Small intestine (tissue), 16 donors: ENCODE measurements around the gene RFTN2. TPM values are rescaled to one million over a fixed set of nuclear protein-coding genes. Genes with fewer than 3 reads are reported as not detected.
"Not testable (repeated sequence)": the region's sequence is repeated elsewhere in the genome, so short reads cannot be mapped to it uniquely, and the experiment has no call there.

ENCODE experiments used
- DNase-seq, 2 donors: peaks; one replicate each; pipeline versions ENCODE4 v3.0.0 to v3.0.0-alpha.2; 2013
- FAIRE-seq: peaks from 2 replicates; lab custom pipeline; 2012; peaks lifted over from hg19 to GRCh38; lab: Jason Lieb, UNC
- H3K27ac ChIP-seq, 3 donors: one replicate each; pipeline ENCODE4 v1.5.1; 2013; ENCODE audit warnings: low read length in 2 of 3, mild to moderate bottlenecking in 2 of 3, control low read depth in 1 of 3, inconsistent platforms in 1 of 3, low read depth in 1 of 3, moderate library complexity in 1 of 3
- H3K27me3 ChIP-seq, 3 donors: one replicate each; pipeline ENCODE4 v1.6.1; 2013; ENCODE audit warnings: low read length in 3 of 3, inconsistent platforms in 1 of 3; ENCODE audit not compliant: control insufficient read depth in 3 of 3, insufficient read depth in 3 of 3
- H3K36me3 ChIP-seq, 3 donors: one replicate each; pipeline ENCODE4 v1.6.1; 2013; ENCODE audit warnings: low read length in 3 of 3, inconsistent platforms in 1 of 3, low read depth in 1 of 3, mild to moderate bottlenecking in 1 of 3, moderate library complexity in 1 of 3; ENCODE audit not compliant: control insufficient read depth in 3 of 3, insufficient read depth in 2 of 3
- H3K4me1 ChIP-seq, 3 donors: one replicate each; pipeline ENCODE4 v1.6.1; 2013; ENCODE audit warnings: low read length in 2 of 3, inconsistent platforms in 1 of 3, low read depth in 1 of 3, mild to moderate bottlenecking in 1 of 3, moderate library complexity in 1 of 3; ENCODE audit not compliant: control insufficient read depth in 3 of 3, insufficient read depth in 2 of 3
- H3K4me3 ChIP-seq, 3 donors: one replicate each; pipeline ENCODE4 v1.5.1; 2013; ENCODE audit warnings: low read length in 3 of 3, control low read depth in 1 of 3, inconsistent platforms in 1 of 3, low read depth in 1 of 3, mild to moderate bottlenecking in 1 of 3, moderate library complexity in 1 of 3
- H3K9me3 ChIP-seq, 2 donors: one replicate each; pipeline ENCODE4 v1.6.1; 2013; ENCODE audit warnings: low read depth in 1 of 2, low read length in 1 of 2; ENCODE audit not compliant: control insufficient read depth in 2 of 2, insufficient read depth in 1 of 2
- WGBS, 3 donors: extraction: QIAGEN DNeasy Blood & Tissue Kit; methylation state at CpG; one replicate each; pipeline ENCODE4 v1.1.7; 2013; 5-methylcytosine and 5-hydroxymethylcytosine counted together
- long read RNA-seq, 10 donors: transcript quantifications; one replicate each; lab custom pipeline, GENCODE V29; 2026
- polyA plus RNA-seq, 4 donors: library from polyadenylated mRNA; stranded (reverse) in 3 of 4; unstranded in 1 of 4; fragments of 200-250 nt in 3 of 4; fragments of 120-200 nt in 1 of 4; gene quantifications; one replicate each; pipeline versions ENCODE4 v1.2.1 to v1.2.3, GENCODE V29; 2013
- donor health status: healthy with polysubstance abuse.
- donor health status: control.
- donor health status: control.
- donor health status: Bipolar disorder and iron deficiency.
- donor health status: healthy.

RFTN2 gene, protein sequence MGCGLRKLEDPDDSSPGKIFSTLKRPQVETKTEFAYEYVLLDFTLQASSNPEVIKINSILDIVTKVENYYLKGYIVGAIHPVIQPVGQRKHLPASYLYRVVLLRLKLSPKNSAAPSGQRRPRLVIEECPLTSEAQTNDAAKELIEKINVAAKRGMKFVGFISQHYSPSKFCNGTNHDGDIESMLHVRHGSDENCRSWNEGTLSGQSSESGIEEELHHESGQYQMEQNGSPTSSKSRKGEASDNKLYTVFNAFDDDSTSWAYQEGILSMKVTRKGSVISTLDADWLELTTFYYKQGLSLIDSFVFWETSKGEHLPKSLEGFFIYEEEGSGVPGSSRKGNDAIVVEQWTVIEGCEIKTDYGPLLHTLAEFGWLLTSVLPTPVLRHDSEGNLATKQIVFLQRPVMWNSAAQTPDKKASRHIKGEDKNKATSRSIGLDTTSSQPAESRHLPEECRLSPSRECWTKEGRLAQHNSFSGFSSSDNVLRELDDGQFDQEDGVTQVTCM
- 1 to 10 TPM in 3 of 4 donors, not detected in 1; 1.1 to 2.7 (median 1.5) TPM for polyA plus RNA-seq
- long read RNA-seq, donor 1: 0 reads
- long read RNA-seq, donor 2: 0 reads
- long read RNA-seq, donor 3, full-length matches to known transcripts: 2 of 2 reads
- long read RNA-seq, donor 3, partial matches to known transcripts: 0 of 2 reads
- long read RNA-seq, donor 3, other reads (novel, unspliced or antisense): 0 of 2 reads
- long read RNA-seq, donor 4: 0 reads
- long read RNA-seq, donor 5: 0 reads
- long read RNA-seq, donor 6, full-length matches to known transcripts: 1 of 1 reads
- long read RNA-seq, donor 6, partial matches to known transcripts: 0 of 1 reads
- long read RNA-seq, donor 6, other reads (novel, unspliced or antisense): 0 of 1 reads
- long read RNA-seq, donor 7: 0 reads
- long read RNA-seq, donor 8: 0 reads
- long read RNA-seq, donor 9: 0 reads
- long read RNA-seq, donor 10, full-length matches to known transcripts: 1 of 1 reads
- long read RNA-seq, donor 10, partial matches to known transcripts: 0 of 1 reads
- long read RNA-seq, donor 10, other reads (novel, unspliced or antisense): 0 of 1 reads

- no peak for FAIRE-seq
Observed at GRCh38 chr2:197675246-197675645, at the start of gene RFTN2. Gene RFTN2, minus strand, starts transcription at chr2:197675587. Its CDS starts 129 bp downstream, at chr2:197675458.

GRCh38 chr2:197717863-197718262 is 42.5 kb upstream of the RFTN2 start:
- WGBS, 3 donors: 91 to 94% (median 94%) methylated on average over 2 of the region's 2 CpGs
- peak; percentile 19 for FAIRE-seq
- no peaks in the 10 kb centered on the region for H3K27me3 ChIP-seq
- no peak for DNase-seq
- H3K27ac ChIP-seq: no peak overlapping the region
- H3K4me1 ChIP-seq: no peaks in the 10 kb centered on the region
- H3K9me3 ChIP-seq: no peaks in the 10 kb centered on the region
- no peak overlapping the region for H3K4me3 ChIP-seq
- peaks cover 0 to 2% (median 0%) of the 10 kb centered on the region in 3 donors for H3K36me3 ChIP-seq

More at GRCh38 chr2:197675246-197675645, at the start of gene RFTN2:
- peak within 1 kb of the TSS in 2 of 3 donors; percentile 59 to 70 for H3K27ac ChIP-seq
- H3K4me1 ChIP-seq: no peaks in the 10 kb centered on the region
- peak in 1 of 2 donors; percentile 2 for DNase-seq
- H3K4me3 ChIP-seq: peak within 1 kb of the TSS in 1 of 3 donors; percentile 37
- H3K27me3 ChIP-seq: peaks cover 0 to 3% (median 0%) of the 10 kb centered on the region in 3 donors
- no peaks in the 10 kb centered on the region for H3K9me3 ChIP-seq
- WGBS, 3 donors: 47 to 91% (median 71%) methylated on average over 3 of the region's 3 CpGs
- no peaks in the 10 kb centered on the region for H3K36me3 ChIP-seq

DNA sequence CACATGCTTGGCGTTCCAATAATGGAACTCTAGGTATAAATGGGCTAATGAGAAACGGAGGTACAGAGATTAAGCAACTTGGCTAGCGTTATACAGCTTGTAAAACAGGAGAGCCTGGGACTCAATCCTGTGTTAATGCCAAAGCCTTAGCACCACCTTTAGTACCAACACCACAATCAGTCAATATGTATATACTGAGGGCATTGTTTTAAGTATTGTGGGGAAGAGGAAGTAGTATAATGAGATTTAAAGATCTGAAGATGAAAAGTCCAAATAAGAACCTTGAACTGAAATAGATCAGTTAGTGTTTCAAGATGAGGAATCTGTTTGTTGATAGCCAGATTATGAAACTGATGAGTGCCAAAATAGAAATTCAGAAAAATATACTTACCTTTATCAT is 37.9 kb upstream of the RFTN2 start:
- H3K4me1 ChIP-seq: peaks cover 0 to 7% (median 7%) of the 10 kb centered on the region in 3 donors
- H3K27ac ChIP-seq: no peak overlapping the region
- no peak overlapping the region for H3K4me3 ChIP-seq
- H3K9me3 ChIP-seq: no peaks in the 10 kb centered on the region
- peaks cover 0 to 1% (median 0%) of the 10 kb centered on the region in 3 donors for H3K36me3 ChIP-seq
- no peak for DNase-seq
- no peaks in the 10 kb centered on the region for H3K27me3 ChIP-seq
- 78 to 89% (median 83%) methylated on average over 3 of the region's 3 CpGs for WGBS, 3 donors
- FAIRE-seq: no peak

GRCh38 chr2:197711578-197711977 is 36.2 kb upstream of the RFTN2 start:
- Histone ChIP-seq H3K4me1 (peaks cover 0 to 19% (median 10%) of the 10 kb centered on the region in 3 donors), H3K36me3 (no peaks in the 10 kb centered on the region), H3K27me3 (no peaks in the 10 kb centered on the region), H3K4me3 (no peak overlapping the region), H3K27ac (no peak overlapping the region), H3K9me3 (no peaks in the 10 kb centered on the region)
- FAIRE-seq (no peak), DNase-seq (no peak)

DNA sequence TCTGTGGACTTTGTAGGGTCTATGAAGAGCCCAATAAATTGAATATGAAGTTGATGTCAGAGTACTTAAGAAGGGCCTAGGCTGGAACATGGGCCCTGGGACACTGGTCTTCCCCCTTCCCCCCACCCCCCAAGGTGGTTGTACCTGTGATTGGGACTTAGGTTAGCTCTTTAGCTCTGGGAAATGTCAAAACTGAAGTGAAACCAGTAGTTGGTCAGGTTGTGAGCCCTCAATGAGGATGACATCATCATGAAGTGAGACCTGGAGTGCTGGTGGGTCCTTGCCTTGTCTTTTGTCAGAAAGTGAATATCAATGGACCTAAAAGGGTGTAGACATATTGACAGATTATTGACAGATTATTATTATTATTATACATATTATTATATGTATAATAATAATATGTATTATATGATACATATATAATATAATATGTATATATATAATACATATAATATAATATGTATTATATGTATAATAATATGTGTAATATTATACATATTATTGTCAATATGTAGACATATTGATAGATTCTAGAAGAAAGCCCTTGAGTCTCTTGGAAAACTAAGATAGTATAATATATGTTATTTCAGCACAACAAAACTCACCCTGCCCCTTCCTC is 35.1 kb upstream of the RFTN2 start:
- H3K36me3 ChIP-seq: no peaks in the 10 kb centered on the region
- no peak overlapping the region for H3K27ac ChIP-seq
- DNase-seq (no peak), FAIRE-seq (no peak)
- no peaks in the 10 kb centered on the region for H3K27me3 ChIP-seq
- H3K9me3 ChIP-seq: no peaks in the 10 kb centered on the region
- peaks cover 0 to 23% (median 10%) of the 10 kb centered on the region in 3 donors for H3K4me1 ChIP-seq
- H3K4me3 ChIP-seq: no peak overlapping the region

GRCh38 chr2:197709140-197709539 is 33.8 kb upstream of the RFTN2 start:
- DNase-seq, H3K27me3 ChIP-seq, H3K9me3 ChIP-seq, FAIRE-seq, H3K27ac ChIP-seq, H3K4me3 ChIP-seq, H3K36me3 ChIP-seq: not testable (repeated sequence)
- 92 to 93% (median 92%) methylated on average over 7 of the region's 7 CpGs for WGBS, 3 donors
- peaks cover 0 to 23% (median 10%) of the 10 kb centered on the region in 3 donors for H3K4me1 ChIP-seq

DNA sequence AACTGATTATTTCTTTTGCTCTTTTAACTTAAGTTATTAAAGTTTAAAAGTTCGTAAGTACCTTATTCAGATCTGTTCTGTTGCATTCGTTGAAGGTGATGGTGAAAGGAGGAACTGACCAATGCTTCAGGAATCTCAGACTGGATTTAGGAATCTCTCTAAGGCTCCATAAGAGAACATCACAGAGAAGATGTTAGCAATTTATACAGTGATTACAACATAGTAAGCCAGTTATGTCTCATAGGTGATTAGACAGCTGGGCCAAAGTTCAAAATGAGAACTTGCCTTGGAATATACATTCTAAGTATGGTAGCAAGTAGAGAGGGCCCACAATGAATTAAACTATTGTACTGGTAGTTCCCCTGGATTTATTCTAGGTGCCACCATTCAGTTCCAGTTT is 32.9 kb upstream of the RFTN2 start:
- Histone ChIP-seq H3K4me3 (no peak overlapping the region), H3K27ac (no peak overlapping the region), H3K36me3 (no peaks in the 10 kb centered on the region), H3K9me3 (no peaks in the 10 kb centered on the region), H3K27me3 (no peaks in the 10 kb centered on the region), H3K4me1 (peaks cover 0 to 23% (median 10%) of the 10 kb centered on the region in 3 donors)
- 34 to 52% (median 34%) methylated on average over 2 of the region's 2 CpGs for WGBS, 3 donors
- peak; percentile 54 for DNase-seq
- FAIRE-seq: no peak
